ENCODE data around the gene B4GALT5.
A peak's percentile ranks its signal among the peaks of the same experiment; 100 is the strongest.

B4GALT5 gene

DNA sequence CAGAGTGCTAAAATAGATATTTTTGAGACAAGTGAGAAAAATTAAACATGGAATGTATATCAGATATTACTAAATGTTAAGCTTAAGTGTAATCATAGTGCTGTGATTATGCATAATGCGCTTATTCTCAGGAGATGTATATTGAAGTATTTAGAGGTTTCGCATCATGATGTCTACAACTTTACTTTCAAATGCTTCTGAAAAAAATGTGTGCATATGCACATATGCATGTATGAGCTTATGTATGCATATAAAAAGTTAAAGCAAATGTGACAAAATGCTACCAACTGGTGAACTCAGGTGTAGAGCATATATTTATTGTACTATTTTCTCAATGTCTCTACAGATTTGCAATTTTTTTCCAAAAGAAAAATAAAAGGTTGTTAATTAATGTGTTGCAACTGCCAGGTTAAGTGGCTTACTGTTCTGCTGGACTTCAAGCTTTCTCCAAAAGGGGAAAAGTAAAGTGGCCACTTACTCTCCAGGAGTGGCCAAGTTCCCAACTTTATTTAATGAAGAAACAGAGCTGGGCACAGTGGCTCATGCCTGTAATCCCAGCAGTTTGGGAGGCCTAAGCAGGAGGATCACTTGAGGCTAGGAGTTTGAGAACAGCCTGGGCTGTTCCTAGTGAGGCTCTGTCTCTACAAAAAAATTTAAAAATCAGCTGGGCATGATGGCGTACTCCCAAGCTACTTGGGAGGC is 48.9 kb downstream of the B4GALT5 start:
- no peaks in the 10 kb centered on the region for H3K27me3 Mint-ChIP-seq
- H3K36me3 Mint-ChIP-seq (ENCODE audit: insufficient read depth), result peaks cover 19% of the 10 kb centered on the region
- H3K9me3 Mint-ChIP-seq, result no peaks in the 10 kb centered on the region
- H3K4me1 Mint-ChIP-seq (ENCODE audit: low read depth in 2 of 2), result peaks cover 43 to 64% of the 10 kb centered on the region in 2 donors
- ATAC-seq (replicated peaks), result no peak
- DNase-seq, result no peak
- peak overlapping the region in 1 of 2 donors; percentile 39 for H3K27ac Mint-ChIP-seq
- H3K4me3 Mint-ChIP-seq, result no peak overlapping the region

DNA sequence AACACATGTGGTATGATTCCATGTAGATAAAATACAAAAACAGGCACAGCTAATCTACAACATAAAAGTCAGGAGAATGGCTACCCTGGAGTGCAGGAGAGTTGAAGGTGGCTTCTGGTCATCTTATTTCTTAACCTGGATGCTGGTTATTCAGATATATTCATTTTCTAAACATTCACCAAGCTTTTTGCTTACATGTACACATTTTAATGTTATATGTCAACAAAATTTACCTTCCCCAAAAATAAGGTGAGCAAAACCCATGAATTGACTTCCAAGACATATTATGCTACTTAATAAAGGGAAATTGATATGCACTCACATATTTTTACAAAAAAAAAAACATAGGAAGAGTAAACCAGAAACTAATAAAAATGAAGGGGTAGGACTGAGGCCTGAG is 50.6 kb downstream of the B4GALT5 start:
- peak overlapping the region; percentile 23 to 84 for H3K27ac Mint-ChIP-seq
- H3K4me1 Mint-ChIP-seq (ENCODE audit: low read depth in 2 of 2), result peaks cover 36 to 49% of the 10 kb centered on the region in 2 donors
- DNase-seq, result no peak
- ATAC-seq (replicated peaks), result no peak
- H3K36me3 Mint-ChIP-seq (ENCODE audit: insufficient read depth), result peaks cover 5% of the 10 kb centered on the region
- no peaks in the 10 kb centered on the region for H3K27me3 Mint-ChIP-seq
- no peaks in the 10 kb centered on the region for H3K9me3 Mint-ChIP-seq
- H3K4me3 Mint-ChIP-seq, result no peak overlapping the region

DNA sequence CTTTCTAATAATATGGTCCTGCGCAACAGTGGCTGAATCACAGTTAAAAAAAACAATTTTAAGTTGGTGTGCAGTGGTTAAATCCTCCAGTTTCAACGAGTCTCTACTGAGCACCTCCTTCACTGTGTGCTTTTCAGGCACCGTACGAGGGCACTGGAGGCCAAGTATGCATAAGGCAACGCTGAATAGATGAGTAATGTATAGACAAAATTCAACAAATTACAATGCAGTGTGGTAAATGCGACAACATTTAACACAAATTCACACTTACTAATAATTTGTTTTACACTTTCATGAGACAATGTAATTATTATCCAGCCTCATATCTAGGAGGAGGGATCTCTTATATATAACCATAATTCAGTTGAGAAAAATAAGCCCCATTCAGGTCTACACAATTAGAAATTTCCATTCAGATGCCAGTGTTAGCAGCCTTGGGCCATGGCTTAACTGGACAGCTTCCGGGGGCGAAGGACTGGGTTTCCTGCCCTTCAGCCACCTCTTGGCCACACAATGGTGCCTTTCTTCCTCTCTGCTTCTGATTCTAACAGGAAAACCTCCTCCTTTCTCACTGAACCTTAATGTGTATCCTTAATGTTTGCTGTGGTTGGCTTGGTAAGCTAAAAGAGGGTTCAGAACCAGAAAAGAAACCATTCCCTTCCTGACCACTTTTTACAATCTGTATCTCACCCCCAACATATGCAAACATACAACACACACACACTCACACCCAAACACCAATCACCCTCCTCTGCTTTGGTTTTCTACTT is 51.9 kb downstream of the B4GALT5 start:
- peak; percentile 82 for ATAC-seq (replicated peaks)
- peaks cover 5% of the 10 kb centered on the region for H3K36me3 Mint-ChIP-seq (ENCODE audit: insufficient read depth)
- no peaks in the 10 kb centered on the region for H3K9me3 Mint-ChIP-seq
- peaks cover 36 to 48% of the 10 kb centered on the region in 2 donors for H3K4me1 Mint-ChIP-seq (ENCODE audit: low read depth in 2 of 2)
- peak overlapping the region; percentile 12 to 84 for H3K27ac Mint-ChIP-seq
- no peak for DNase-seq
- peak overlapping the region; percentile 21 to 26 for H3K4me3 Mint-ChIP-seq
- H3K27me3 Mint-ChIP-seq, result no peaks in the 10 kb centered on the region

DNA sequence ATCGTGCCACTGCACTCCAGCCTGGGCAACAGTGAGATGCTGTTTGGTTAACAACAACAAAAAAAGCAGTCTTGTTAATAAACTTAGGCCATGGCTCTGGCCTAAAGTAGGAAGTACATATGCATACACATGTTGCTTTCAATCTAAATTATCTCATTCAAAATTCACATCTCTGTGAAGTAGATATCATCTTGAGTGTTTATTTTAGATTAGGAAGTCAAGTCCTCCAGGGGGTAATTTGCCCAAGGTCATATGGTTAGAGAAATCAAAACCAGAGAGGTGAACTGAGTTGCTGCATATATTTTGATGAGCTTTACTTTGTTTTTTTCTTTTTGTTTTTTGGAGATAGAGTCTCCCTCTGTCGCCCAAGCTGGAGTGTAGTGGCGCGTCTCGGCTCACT is 52.8 kb downstream of the B4GALT5 start:
- Mint-ChIP-seq H3K36me3 (ENCODE audit: insufficient read depth) (peaks cover 13% of the 10 kb centered on the region), H3K4me3 (no peak overlapping the region), H3K27me3 (no peaks in the 10 kb centered on the region), H3K27ac (peak overlapping the region in 1 of 2 donors; percentile 84), H3K9me3 (no peaks in the 10 kb centered on the region), H3K4me1 (ENCODE audit: low read depth in 2 of 2) (peaks cover 33 to 52% of the 10 kb centered on the region in 2 donors)
- DNase-seq (no peak), ATAC-seq (replicated peaks) (no peak)

DNA sequence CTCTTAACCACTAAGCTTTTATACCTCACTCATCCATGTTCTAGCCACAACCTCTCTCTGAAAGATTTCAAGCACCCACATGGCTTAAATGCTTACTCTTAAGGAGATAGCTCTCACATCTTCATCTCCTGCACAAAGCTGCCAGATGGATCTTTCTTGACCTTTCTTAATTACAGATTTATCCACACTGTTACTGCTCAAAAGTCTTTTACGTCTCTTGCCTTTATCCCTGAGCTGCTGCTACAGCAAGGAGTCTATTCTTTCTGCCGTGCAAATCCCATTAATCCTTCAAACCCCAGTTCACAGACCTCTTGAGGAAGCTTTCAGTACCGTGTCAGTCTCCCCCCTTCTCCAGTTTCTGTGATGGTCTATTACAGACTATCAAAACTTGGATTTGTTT is 54.6 kb downstream of the B4GALT5 start:
- no peak for ATAC-seq (replicated peaks)

DNA sequence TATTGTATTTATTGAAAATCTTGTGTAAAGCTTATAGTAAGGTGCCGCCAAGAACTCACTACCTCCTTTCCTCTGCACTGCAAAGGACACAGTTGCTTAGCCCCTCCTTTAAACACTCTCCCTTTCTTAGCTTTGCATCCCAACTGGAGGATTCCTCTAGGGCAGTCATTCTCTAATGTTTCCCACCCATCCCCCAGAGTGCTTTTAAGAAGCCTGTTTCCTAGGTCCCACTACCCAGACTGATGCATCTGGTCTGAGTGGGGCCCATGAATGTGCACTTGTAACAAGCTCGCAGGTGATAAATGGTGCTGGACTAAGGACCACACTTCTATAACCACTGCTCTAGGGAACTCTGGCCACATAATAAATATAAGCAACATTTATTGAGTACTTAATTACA is 55.2 kb downstream of the B4GALT5 start:
- DNase-seq (no peak), ATAC-seq (replicated peaks) (no peak)
- no peaks in the 10 kb centered on the region for H3K9me3 Mint-ChIP-seq
- peaks cover 36% of the 10 kb centered on the region for H3K36me3 Mint-ChIP-seq (ENCODE audit: insufficient read depth)
- H3K27ac Mint-ChIP-seq, result no peak overlapping the region
- no peaks in the 10 kb centered on the region for H3K27me3 Mint-ChIP-seq
- H3K4me1 Mint-ChIP-seq (ENCODE audit: low read depth in 2 of 2), result peaks cover 28 to 43% of the 10 kb centered on the region in 2 donors
- H3K4me3 Mint-ChIP-seq, result no peak overlapping the region

More for the DNA sequence above, 54.6 kb downstream of the B4GALT5 start:
- DNase-seq, result no peak
- Mint-ChIP-seq H3K4me1 (ENCODE audit: low read depth in 2 of 2) (peaks cover 25 to 42% of the 10 kb centered on the region in 2 donors), H3K27me3 (no peaks in the 10 kb centered on the region), H3K27ac (no peak overlapping the region), H3K36me3 (ENCODE audit: insufficient read depth) (peaks cover 30% of the 10 kb centered on the region), H3K4me3 (no peak overlapping the region), H3K9me3 (no peaks in the 10 kb centered on the region)

DNA sequence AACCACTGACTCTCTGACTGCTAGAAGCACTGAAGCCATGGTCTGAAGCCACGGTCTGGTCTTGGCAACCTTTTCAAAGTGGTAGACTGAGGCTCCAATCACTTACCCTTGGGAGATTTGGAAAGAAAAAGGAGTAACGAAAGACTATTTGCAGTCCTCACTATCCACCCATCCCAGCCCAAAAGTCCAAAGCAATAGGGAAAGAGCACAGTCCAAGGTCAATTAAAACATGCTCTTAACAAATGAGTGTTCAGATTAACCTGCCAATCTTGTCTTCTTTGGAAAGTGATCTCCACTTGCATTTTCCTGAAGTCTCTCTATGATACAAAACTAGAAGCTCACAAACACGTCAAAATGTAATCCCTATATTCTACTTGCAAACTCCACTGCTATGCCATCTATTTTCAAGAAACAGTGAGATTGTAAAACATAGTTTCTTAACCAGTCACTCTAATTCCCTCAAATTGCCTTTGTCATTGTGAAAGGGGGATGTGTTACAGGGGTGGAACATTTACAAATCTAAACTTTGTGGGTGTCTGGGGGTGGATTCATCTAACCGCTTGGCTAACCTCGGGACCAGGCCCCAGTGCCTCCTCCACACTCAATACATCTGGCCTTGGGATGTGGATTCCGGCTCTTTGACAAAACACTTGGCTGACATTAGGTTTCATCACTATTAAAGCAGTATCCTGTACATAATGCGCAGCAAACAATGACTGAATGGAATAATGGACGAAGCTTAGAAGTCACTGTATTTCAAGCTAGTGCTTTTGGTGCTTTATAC is 56.4 kb downstream of the B4GALT5 start:
- peaks cover 38% of the 10 kb centered on the region for H3K36me3 Mint-ChIP-seq (ENCODE audit: insufficient read depth)
- peak overlapping the region; percentile 30 to 62 for H3K27ac Mint-ChIP-seq
- H3K4me1 Mint-ChIP-seq (ENCODE audit: low read depth in 2 of 2), result peaks cover 21 to 32% of the 10 kb centered on the region in 2 donors
- DNase-seq (no peak), ATAC-seq (replicated peaks) (no peak)
- no peaks in the 10 kb centered on the region for H3K9me3 Mint-ChIP-seq
- no peaks in the 10 kb centered on the region for H3K27me3 Mint-ChIP-seq
- H3K4me3 Mint-ChIP-seq, result no peak overlapping the region

DNA sequence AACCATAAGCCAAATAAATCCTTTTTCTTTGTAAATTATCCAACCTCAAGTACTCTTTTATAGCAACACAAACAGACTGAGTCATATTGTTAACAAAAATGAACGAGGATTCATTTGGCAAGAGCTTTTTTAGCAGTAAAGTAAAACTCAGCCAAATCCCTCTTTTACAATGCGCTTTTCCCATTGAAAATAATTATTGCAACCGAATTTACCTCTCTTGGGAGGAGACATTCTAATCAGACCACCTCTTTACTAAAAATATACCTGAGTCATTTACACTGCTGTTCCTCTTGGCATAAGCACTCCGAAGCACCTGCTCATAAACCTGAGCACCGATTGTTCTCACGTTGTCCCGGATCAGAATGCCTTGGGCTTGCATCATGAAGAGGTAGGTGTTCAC is 57.4 kb downstream of the B4GALT5 start:
- Mint-ChIP-seq H3K36me3 (ENCODE audit: insufficient read depth) (peaks cover 37% of the 10 kb centered on the region), H3K27ac (peak overlapping the region in 1 of 2 donors; percentile 30)

DNA sequence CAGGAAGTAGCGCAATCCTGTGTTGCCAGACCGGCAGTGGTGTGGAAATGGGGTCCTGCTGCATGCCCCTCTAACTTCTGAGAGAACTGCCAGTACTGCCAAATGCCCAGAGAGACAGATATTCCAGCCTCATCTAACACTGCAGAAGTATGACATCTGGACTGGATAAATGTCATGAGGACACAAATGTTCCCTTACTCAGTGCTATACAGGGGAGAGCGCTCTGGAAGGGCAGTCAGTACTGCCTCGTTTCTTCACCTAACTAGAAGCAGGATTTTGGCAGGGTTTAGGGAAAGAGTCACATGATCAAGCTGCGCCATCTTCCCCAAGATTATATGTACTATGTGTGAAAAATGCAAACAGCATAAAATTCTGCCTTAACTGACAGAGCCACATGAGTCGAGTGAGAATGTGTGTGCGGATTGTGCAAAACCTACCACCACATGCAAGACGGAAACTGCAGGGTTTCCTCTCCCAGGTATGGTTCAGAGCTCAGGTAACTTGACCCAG is 59.7 kb downstream of the B4GALT5 start:
- DNase-seq, result no peak
- Mint-ChIP-seq H3K27me3 (no peaks in the 10 kb centered on the region), H3K36me3 (ENCODE audit: insufficient read depth) (peaks cover 40% of the 10 kb centered on the region), H3K9me3 (no peaks in the 10 kb centered on the region), H3K27ac (peak overlapping the region; percentile 49 to 87), H3K4me3 (no peak overlapping the region), H3K4me1 (ENCODE audit: low read depth in 2 of 2) (peaks cover 13 to 19% of the 10 kb centered on the region in 2 donors)
- peak; percentile 41 for ATAC-seq (replicated peaks)

More for the DNA sequence above, 57.4 kb downstream of the B4GALT5 start:
- Mint-ChIP-seq H3K4me3 (no peak overlapping the region), H3K27me3 (no peaks in the 10 kb centered on the region), H3K4me1 (ENCODE audit: low read depth in 2 of 2) (peaks cover 18 to 22% of the 10 kb centered on the region in 2 donors), H3K9me3 (no peaks in the 10 kb centered on the region)
- ATAC-seq (replicated peaks), result no peak
- DNase-seq, result no peak

DNA sequence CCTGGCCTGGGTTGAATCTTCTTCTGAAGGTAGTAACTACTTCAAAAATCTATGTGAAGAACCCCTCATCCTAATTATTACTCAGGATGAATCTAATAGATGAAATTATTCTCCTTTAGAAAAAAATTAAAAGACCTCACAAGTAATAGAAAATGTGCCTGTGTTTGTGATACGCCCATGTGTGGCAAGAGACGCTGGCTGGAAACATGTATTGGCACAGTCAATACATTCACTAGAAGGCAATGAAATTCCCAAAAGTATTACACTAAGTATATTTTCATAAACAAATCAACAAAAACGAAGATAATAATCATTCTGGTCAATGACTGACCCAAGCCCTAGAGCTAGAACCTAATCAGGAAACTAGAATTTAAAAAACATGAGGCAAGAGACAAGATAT is 64.0 kb downstream of the B4GALT5 start:
- H3K27ac Mint-ChIP-seq, result no peak overlapping the region
- H3K36me3 Mint-ChIP-seq (ENCODE audit: insufficient read depth), result peaks cover 48% of the 10 kb centered on the region
- no peak overlapping the region for H3K4me3 Mint-ChIP-seq
- DNase-seq, result no peak
- H3K4me1 Mint-ChIP-seq (ENCODE audit: low read depth in 2 of 2), result peaks cover 6 to 9% of the 10 kb centered on the region in 2 donors
- H3K27me3 Mint-ChIP-seq, result no peaks in the 10 kb centered on the region
- no peak for ATAC-seq (replicated peaks)
- no peaks in the 10 kb centered on the region for H3K9me3 Mint-ChIP-seq

DNA sequence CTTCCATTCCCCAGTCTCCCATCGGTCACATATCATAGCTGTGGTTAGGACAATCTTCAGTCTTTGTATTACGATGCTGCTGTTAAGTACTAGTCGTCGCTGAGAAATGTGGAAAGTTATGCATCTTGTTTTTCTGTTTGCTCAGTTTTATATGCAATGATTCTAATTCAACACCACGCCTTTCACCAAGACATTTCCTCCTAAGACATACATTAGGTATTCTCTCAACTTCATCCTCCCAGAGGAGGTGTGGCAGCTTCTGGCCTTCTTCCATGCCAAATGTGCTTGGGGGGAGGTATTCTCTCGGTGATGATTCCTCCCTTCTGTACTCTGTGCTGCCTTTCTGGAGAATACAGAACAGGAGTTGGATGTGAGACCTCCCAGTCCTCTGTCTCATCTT is 66.1 kb downstream of the B4GALT5 start:
- Mint-ChIP-seq H3K4me1 (ENCODE audit: low read depth in 2 of 2) (peaks cover 2 to 5% of the 10 kb centered on the region in 2 donors), H3K36me3 (ENCODE audit: insufficient read depth) (peaks cover 54% of the 10 kb centered on the region), H3K27ac (peak overlapping the region in 1 of 2 donors; percentile 22), H3K9me3 (no peaks in the 10 kb centered on the region), H3K27me3 (no peaks in the 10 kb centered on the region), H3K4me3 (no peak overlapping the region)
- DNase-seq, result no peak
- ATAC-seq (replicated peaks), result no peak

DNA sequence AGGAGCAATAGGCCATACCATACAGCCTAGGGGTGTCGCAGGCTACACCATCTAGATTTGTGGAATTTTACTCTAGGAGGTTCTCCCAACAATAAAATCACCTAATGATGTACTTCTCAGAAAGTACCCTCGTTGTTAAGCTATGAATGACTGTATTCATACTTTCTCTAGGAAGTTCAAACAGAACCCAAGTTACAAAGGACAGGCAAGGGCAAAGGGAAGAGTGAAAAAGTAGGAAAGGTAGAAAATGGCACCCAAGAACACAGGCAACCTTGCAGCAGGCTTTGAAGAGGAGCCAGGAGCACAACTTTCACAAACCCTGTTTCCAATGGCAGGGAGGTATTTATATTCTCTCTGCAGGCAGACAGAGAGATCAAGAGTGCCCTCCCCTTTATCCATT is 67.2 kb downstream of the B4GALT5 start:
- ATAC-seq (replicated peaks) (no peak), DNase-seq (no peak)
- Mint-ChIP-seq H3K4me1 (ENCODE audit: low read depth in 2 of 2) (peaks cover 8 to 14% of the 10 kb centered on the region in 2 donors), H3K27ac (peak overlapping the region; percentile 11 to 57), H3K36me3 (ENCODE audit: insufficient read depth) (peaks cover 65% of the 10 kb centered on the region), H3K9me3 (no peaks in the 10 kb centered on the region), H3K27me3 (no peaks in the 10 kb centered on the region), H3K4me3 (no peak overlapping the region)

DNA sequence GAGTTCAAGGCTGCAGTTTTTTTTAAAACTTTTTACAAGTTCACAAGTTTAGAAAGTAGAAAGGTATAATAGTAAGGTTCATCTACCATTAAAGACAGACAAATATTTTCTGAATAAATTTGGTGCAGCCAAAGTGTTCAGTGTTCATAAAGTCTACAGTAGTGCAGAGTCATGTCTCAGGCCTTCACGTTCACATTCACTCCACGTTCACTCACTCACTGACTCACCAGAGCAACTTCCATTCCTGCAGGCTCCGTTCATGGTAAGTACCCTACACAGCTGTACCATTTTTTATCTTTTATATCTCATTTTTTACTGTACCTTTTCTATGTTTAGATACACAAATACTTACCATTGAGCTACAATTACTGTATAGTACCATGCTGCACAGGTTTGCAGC is 67.6 kb downstream of the B4GALT5 start:
- peaks cover 64% of the 10 kb centered on the region for H3K36me3 Mint-ChIP-seq (ENCODE audit: insufficient read depth)
- peaks cover 9 to 17% of the 10 kb centered on the region in 2 donors for H3K4me1 Mint-ChIP-seq (ENCODE audit: low read depth in 2 of 2)
- no peaks in the 10 kb centered on the region for H3K27me3 Mint-ChIP-seq
- ATAC-seq (replicated peaks), result no peak
- H3K4me3 Mint-ChIP-seq, result no peak overlapping the region
- DNase-seq, result no peak
- H3K27ac Mint-ChIP-seq, result peak overlapping the region; percentile 11 to 57
- no peaks in the 10 kb centered on the region for H3K9me3 Mint-ChIP-seq

Data from effector memory CD8-positive, alpha-beta T cell (primary cell).